Gastroesophageal sphincter (tissue), 4 donors: ENCODE results near the gene KCNS1. TPM values are rescaled to one million over a fixed set of nuclear protein-coding genes. Genes with fewer than 3 reads are reported as not detected.

Experiments used
- ATAC-seq: fragments of 150-250 bp; one replicate; pipeline ENCODE4 v1.9.1; 2016; ENCODE audit warnings: mild to moderate bottlenecking, moderate library complexity
- H3K27ac ChIP-seq, 4 donors: fragments of 200-600 bp; sonication (generic) in 3 of 4; 1 replicate in 3 of 4; 2 replicates in 1 of 4; pipeline ENCODE4 v1.5.1; 2016 to 2019
- H3K27me3 ChIP-seq: fragments of 200-600 bp; sonication (generic); one replicate; pipeline ENCODE4 v1.5.1; 2019
- H3K36me3 ChIP-seq, 2 donors: fragments of 200-600 bp; sonication (generic); one replicate each; pipeline ENCODE4 v1.5.1; 2019; ENCODE audit warnings: control low read depth in 1 of 2
- H3K4me1 ChIP-seq, 3 donors: fragments of 200-600 bp; sonication (generic); 1 replicate in 2 of 3; 2 replicates in 1 of 3; pipeline ENCODE4 v1.5.1; 2016 to 2019; ENCODE audit warnings: control low read depth in 2 of 3
- H3K4me3 ChIP-seq, 2 donors: fragments of 200-600 bp; sonication (generic); one replicate each; pipeline ENCODE4 v1.5.1; 2019; ENCODE audit warnings: mild to moderate bottlenecking in 1 of 2, moderate library complexity in 1 of 2
- H3K9me3 ChIP-seq, 3 donors: fragments of 200-600 bp; sonication (generic); one replicate each; pipeline ENCODE4 v1.5.1; 2017 to 2019; ENCODE audit warnings: control low read depth in 2 of 3
- EP300 ChIP-seq: sonication (generic); formaldehyde crosslinking; IDR thresholded peaks from one replicate; pipeline ENCODE4 v1.6.1; 2017; ENCODE audit warnings: antibody characterized with exemption, mild to moderate bottlenecking
- POLR2A ChIP-seq, 2 donors: fragments of 450-650 bp; IDR thresholded peaks; one replicate each; pipeline ENCODE4 v1.6.1; 2017; ENCODE audit warnings: antibody characterized with exemption in 2 of 2, mild to moderate bottlenecking in 2 of 2, moderate library complexity in 1 of 2
- POLR2AphosphoS5 ChIP-seq: sonication (generic); formaldehyde crosslinking; IDR thresholded peaks from one replicate; pipeline ENCODE4 v1.6.1; 2017; ENCODE audit warnings: antibody characterized with exemption
- WGBS, 2 donors: methylation state at CpG; one replicate each; pipeline ENCODE4 v1.1.5; 2018; ENCODE audit warnings: low coverage in 1 of 2; 5-methylcytosine and 5-hydroxymethylcytosine counted together
- total RNA-seq, 4 donors: library from RNA; depleted of rRNA; stranded (reverse); fragments of >200 nt; gene quantifications; one replicate each; pipeline ENCODE4 v1.1.0, GENCODE V29; 2016
- TF ChIP-seq, protein P1 (sequence below), 4 experiments: fragments of 200-600 bp in 2 of 4; fragments of 450-650 bp in 2 of 4; sonication (generic) in 1 of 4; IDR thresholded peaks; one replicate each; pipeline ENCODE4 v1.5.1; 2017 to 2019; ENCODE audit warnings: antibody characterized with exemption in 4 of 4, mild to moderate bottlenecking in 2 of 4, moderate library complexity in 2 of 4

KCNS1 gene
- total RNA-seq, 4 donors from 2014 or later = not detected

DNA sequence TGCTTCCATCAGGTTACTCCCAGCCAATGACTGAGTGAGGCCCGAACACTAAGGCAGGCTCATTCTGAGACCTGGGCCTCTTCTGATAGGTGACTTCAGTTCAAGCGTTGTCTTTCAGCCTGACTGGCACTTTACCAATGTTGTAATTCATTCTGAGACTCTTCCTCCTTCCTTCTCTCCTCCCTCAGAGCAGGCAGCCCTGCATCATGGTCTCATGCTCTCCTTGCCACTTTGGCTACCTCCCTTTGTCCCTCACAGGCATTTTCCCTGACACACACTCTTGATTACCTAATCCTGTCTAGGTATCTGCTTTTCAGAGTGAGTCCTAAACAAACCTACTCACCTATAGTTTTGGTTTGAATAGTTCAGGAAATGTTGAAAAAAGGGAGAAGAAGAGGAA is 36.0 kb upstream of the KCNS1 start:
- Histone ChIP-seq H3K9me3 (peaks cover 0 to 5% (median 0%) of the 10 kb centered on the region in 3 donors), H3K27ac (no peak overlapping the region), H3K27me3 (peaks cover 30% of the 10 kb centered on the region), H3K4me1 (no peaks in the 10 kb centered on the region), H3K4me3 (no peak overlapping the region), H3K36me3 (no peaks in the 10 kb centered on the region)
- WGBS, 2 donors = 83% methylated on average over 1 of the region's 2 CpGs; no CpG with 5 or more reads in 1 of the 2 donors
- ATAC-seq = no peak
- TF ChIP-seq POLR2A (IDR thresholded peaks at IDR 0.05) = no peak
- TF ChIP-seq EP300 = no peak

DNA sequence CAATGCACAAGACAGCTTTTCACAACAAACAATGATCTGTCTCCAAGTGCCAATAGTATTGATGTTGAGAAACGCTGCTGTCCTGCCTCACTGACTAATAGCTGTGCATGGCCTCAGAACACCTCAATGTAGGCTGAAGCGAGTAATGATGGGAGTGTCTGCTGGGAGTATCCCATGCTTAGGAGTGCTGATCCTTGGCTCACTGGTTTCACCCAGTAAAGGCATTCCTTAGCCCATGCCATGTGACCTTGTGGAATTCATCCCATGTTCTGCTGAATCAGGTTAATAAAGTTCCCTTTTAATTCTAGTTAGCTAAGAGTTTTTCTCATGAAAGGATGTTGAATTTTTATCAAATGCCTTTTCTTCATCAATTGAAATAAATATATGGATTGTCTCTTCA is 27.2 kb upstream of the KCNS1 start:
- H3K27ac ChIP-seq = no peak overlapping the region
- H3K36me3 ChIP-seq = no peaks in the 10 kb centered on the region
- no peaks in the 10 kb centered on the region for H3K4me1 ChIP-seq
- H3K4me3 ChIP-seq = no peak overlapping the region
- WGBS, 2 donors = 87% methylated on average over 2 of the region's 2 CpGs; no CpG with 5 or more reads in 1 of the 2 donors
- peaks cover 0 to 6% (median 0%) of the 10 kb centered on the region in 3 donors for H3K9me3 ChIP-seq
- ATAC-seq = no peak
- TF ChIP-seq POLR2AphosphoS5 = no peak
- TF ChIP-seq POLR2A (IDR thresholded peaks at IDR 0.05) = no peak
- TF ChIP-seq EP300 = no peak
- TF ChIP-seq, protein P1, sequence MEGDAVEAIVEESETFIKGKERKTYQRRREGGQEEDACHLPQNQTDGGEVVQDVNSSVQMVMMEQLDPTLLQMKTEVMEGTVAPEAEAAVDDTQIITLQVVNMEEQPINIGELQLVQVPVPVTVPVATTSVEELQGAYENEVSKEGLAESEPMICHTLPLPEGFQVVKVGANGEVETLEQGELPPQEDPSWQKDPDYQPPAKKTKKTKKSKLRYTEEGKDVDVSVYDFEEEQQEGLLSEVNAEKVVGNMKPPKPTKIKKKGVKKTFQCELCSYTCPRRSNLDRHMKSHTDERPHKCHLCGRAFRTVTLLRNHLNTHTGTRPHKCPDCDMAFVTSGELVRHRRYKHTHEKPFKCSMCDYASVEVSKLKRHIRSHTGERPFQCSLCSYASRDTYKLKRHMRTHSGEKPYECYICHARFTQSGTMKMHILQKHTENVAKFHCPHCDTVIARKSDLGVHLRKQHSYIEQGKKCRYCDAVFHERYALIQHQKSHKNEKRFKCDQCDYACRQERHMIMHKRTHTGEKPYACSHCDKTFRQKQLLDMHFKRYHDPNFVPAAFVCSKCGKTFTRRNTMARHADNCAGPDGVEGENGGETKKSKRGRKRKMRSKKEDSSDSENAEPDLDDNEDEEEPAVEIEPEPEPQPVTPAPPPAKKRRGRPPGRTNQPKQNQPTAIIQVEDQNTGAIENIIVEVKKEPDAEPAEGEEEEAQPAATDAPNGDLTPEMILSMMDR (IDR thresholded peaks at IDR 0.05) = no peak
- H3K27me3 ChIP-seq = peaks cover 32% of the 10 kb centered on the region

DNA sequence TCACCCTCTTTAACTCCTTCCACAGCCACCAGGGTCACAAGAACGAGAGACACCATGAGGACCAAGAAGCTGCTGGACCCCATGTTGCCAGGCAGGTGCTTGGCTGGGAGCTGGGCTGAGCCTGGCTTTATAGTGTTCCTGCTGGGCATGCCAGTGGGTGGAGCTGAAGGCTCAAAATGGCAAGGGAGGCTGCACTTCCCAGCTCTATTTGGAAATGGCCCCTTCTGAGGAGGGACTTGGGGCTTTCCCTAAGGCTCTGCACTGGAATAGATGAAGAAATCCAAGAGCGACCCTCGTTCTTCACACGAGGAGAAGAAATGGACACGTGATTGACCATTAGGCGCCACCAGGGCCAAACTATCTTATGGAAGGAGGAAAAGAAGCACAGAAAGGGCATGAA is 23.4 kb upstream of the KCNS1 start, which contains the start of gene WFDC12:
WFDC12 (minus strand) TSS at position 101 of the 400 bp plus-strand sequence; CDS start at position 83, 18 bp downstream.
- Histone ChIP-seq H3K9me3 (peaks cover 0 to 6% (median 0%) of the 10 kb centered on the region in 3 donors), H3K4me3 (no peak within 1 kb of the TSS), H3K4me1 (no peaks in the 10 kb centered on the region), H3K27me3 (peaks cover 52% of the 10 kb centered on the region), H3K27ac (no peak within 1 kb of the TSS), H3K36me3 (no peaks in the 10 kb centered on the region)
- WGBS, 2 donors = 92% methylated on average over 5 of the region's 6 CpGs; no CpG with 5 or more reads in 1 of the 2 donors
- no peak for ATAC-seq
- TF ChIP-seq POLR2AphosphoS5 = no peak
- TF ChIP-seq POLR2A (IDR thresholded peaks at IDR 0.05) = no peak
- TF ChIP-seq, protein P1 (IDR thresholded peaks at IDR 0.05) = no peak
- TF ChIP-seq EP300 = no peak

DNA sequence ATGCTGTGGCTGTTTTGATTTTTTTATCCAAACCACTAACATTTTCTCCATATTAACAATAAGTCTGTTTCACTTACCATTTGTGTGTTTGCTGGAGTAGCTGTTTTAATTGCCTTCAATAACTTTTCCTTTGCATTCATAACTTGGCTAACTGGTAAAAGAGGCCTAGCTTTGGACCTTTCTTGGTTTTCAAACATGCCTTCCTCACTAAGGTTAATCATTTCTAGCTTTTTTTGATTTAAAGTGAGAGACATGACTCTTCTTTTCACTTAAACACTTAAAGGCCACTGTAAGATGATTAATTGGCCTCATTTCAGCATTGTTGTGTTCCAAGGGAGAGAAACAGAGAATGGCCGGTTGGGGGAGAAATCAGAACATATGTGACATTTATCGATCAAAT is 20.5 kb upstream of the KCNS1 start:
- peaks cover 70% of the 10 kb centered on the region for H3K27me3 ChIP-seq
- no peak for ATAC-seq
- no peak overlapping the region for H3K27ac ChIP-seq
- no peaks in the 10 kb centered on the region for H3K4me1 ChIP-seq
- no peak overlapping the region for H3K4me3 ChIP-seq
- H3K9me3 ChIP-seq = peaks cover 0 to 6% (median 0%) of the 10 kb centered on the region in 3 donors
- H3K36me3 ChIP-seq = no peaks in the 10 kb centered on the region
- TF ChIP-seq POLR2AphosphoS5 (no peak), EP300 (no peak), POLR2A (IDR thresholded peaks at IDR 0.05) (no peak)
- TF ChIP-seq, protein P1 (IDR thresholded peaks at IDR 0.05) = no peak
- 86 to 100% methylated on average over 2 of the region's 2 CpGs for WGBS, 2 donors

DNA sequence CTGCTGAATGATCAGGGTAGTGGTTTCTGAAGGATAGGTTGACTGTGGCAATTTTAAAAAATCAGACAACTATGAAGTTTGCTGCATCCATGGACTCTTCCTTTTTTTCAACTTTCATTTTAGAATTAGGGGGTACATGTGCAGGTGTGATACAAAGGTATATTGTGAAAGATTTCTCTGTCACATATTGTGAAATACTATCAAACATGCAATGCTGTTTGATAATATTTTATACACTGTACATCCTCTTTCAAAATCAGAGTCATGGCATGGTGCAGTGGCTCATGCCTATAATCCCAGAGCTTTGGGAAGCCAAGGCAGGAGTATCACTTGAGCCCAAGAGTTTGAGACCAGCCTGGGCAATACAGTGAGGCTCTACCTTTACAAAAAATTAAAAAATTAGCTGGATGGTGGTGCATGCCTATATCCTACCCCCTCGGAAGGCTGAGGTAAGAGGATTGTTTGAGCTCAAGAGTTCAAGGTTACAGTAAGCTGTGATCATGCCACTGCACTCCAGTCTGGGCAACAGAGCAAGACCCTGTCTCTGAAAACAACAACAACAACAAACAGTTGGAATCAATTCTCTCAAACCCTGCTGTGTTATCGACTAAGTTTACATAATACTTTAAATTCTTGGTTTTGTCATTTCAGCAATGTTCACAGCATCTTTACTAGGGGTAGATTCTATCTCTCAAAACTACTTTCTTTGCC is 18.8 kb upstream of the KCNS1 start:
- H3K9me3 ChIP-seq = peaks cover 0 to 6% (median 0%) of the 10 kb centered on the region in 3 donors
- TF ChIP-seq POLR2AphosphoS5 (no peak), POLR2A (IDR thresholded peaks at IDR 0.05) (no peak), EP300 (no peak)
- TF ChIP-seq, protein P1 (IDR thresholded peaks at IDR 0.05) = no peak
- peaks cover 62% of the 10 kb centered on the region for H3K27me3 ChIP-seq
- no peak overlapping the region for H3K4me3 ChIP-seq
- no peak for ATAC-seq
- H3K27ac ChIP-seq = no peak overlapping the region
- no peaks in the 10 kb centered on the region for H3K36me3 ChIP-seq
- no peaks in the 10 kb centered on the region for H3K4me1 ChIP-seq
- WGBS, 2 donors = 57 to 94% methylated on average over 1 to 2 of the region's 2 CpGs
